Measurements from ENCODE around the gene SLC39A12.
"Not testable (repeated sequence)": the region's sequence is repeated elsewhere in the genome, so short reads cannot be mapped to it uniquely, and the experiment has no call there.

SLC39A12 gene

GRCh38 chr10:17951868-17952371 is at the start of gene SLC39A12:
Gene SLC39A12 (plus strand): TSS chr10:17951918. CDS start chr10:17953277, 1,359 bp downstream.
- no peak for DNase-seq (ENCODE audit: low read depth in 2 of 2)

GRCh38 chr10:17904564-17904963 is 47.2 kb upstream of the SLC39A12 start:
- DNase-seq (ENCODE audit: low read depth in 2 of 2), result no peak

GRCh38 chr10:17905491-17905890 is 46.2 kb upstream of the SLC39A12 start:
- no peak for DNase-seq (ENCODE audit: low read depth in 2 of 2)

GRCh38 chr10:17906002-17906401 is 45.7 kb upstream of the SLC39A12 start:
- no peak for DNase-seq (ENCODE audit: low read depth in 2 of 2)

- no peak for DNase-seq (ENCODE audit: low read depth in 2 of 2)
These were observed 44.1 kb upstream of the SLC39A12 start for GRCh38 chr10:17907641-17908040.

GRCh38 chr10:17910125-17910789 is 41.5 kb upstream of the SLC39A12 start:
- DNase-seq (ENCODE audit: low read depth in 2 of 2), result no peak

GRCh38 chr10:17912754-17913153 is 39.0 kb upstream of the SLC39A12 start:
- no peak for DNase-seq (ENCODE audit: low read depth in 2 of 2)

- DNase-seq (ENCODE audit: low read depth in 2 of 2), result no peak
These were observed 38.1 kb upstream of the SLC39A12 start for GRCh38 chr10:17913604-17914003.

- no peak for DNase-seq (ENCODE audit: low read depth in 2 of 2)
These were observed 37.3 kb upstream of the SLC39A12 start for GRCh38 chr10:17914169-17915045.

- DNase-seq (ENCODE audit: low read depth in 2 of 2), result no peak
These were observed 36.5 kb upstream of the SLC39A12 start for GRCh38 chr10:17915181-17915580.

GRCh38 chr10:17918187-17918903 is 33.4 kb upstream of the SLC39A12 start:
- DNase-seq (ENCODE audit: low read depth in 2 of 2), result no peak

- DNase-seq (ENCODE audit: low read depth in 2 of 2), result no peak
These were observed 30.3 kb upstream of the SLC39A12 start for GRCh38 chr10:17921378-17921777.

GRCh38 chr10:17923728-17924127 is 28.0 kb upstream of the SLC39A12 start:
- DNase-seq (ENCODE audit: low read depth in 2 of 2), result no peak

GRCh38 chr10:17943033-17943745 is 8.5 kb upstream of the SLC39A12 start:
- DNase-seq (ENCODE audit: low read depth in 2 of 2), result no peak

- not testable (repeated sequence) for DNase-seq (ENCODE audit: low read depth in 2 of 2)
These were observed 1.4 kb upstream of the SLC39A12 start for GRCh38 chr10:17950269-17950668.

- no peak for DNase-seq (ENCODE audit: low read depth in 2 of 2)
These were observed 992 bp upstream of the SLC39A12 start for GRCh38 chr10:17950726-17951125.

GRCh38 chr10:17954372-17954771 is 2.7 kb downstream of the SLC39A12 start:
- not testable (repeated sequence) for DNase-seq (ENCODE audit: low read depth in 2 of 2)

- DNase-seq (ENCODE audit: low read depth in 2 of 2), result no peak
These were observed 3.1 kb downstream of the SLC39A12 start for GRCh38 chr10:17954861-17955260.

GRCh38 chr10:17958049-17958448 is 6.3 kb downstream of the SLC39A12 start:
- no peak for DNase-seq (ENCODE audit: low read depth in 2 of 2)

GRCh38 chr10:17959870-17960269 is 8.2 kb downstream of the SLC39A12 start:
- no peak for DNase-seq (ENCODE audit: low read depth in 2 of 2)
